LHCN-M2 (cell line): ENCODE data around the gene TRDN. TPM values are rescaled to one million over a fixed set of nuclear protein-coding genes. Genes with fewer than 3 reads are reported as not detected.
"Not testable (repeated sequence)": the region's sequence is repeated elsewhere in the genome, so short reads cannot be mapped to it uniquely, and the experiment has no call there.

ENCODE experiments used
- DNase-seq: peaks from one replicate; pipeline ENCODE4 v3.0.0-alpha.2; 2012; ENCODE audit warnings: low read depth
- total RNA-seq: library from RNA; depleted of rRNA; stranded (reverse); fragments of >200 nt; gene quantifications from 2 replicates; pipeline ENCODE4 v1.2.3, GENCODE V29; 2014

The TRDN gene
- total RNA-seq, 1 experiment from 2014 or later = not detected

- no peak for DNase-seq
These were observed 128.5 kb downstream of the TRDN start for GRCh38 chr6:123508290-123508689.

- DNase-seq = no peak
These were observed 129.2 kb downstream of the TRDN start for GRCh38 chr6:123507582-123507981.

GRCh38 chr6:123503619-123504018, 133.1 kb downstream of the TRDN start:
- no peak for DNase-seq

DNA sequence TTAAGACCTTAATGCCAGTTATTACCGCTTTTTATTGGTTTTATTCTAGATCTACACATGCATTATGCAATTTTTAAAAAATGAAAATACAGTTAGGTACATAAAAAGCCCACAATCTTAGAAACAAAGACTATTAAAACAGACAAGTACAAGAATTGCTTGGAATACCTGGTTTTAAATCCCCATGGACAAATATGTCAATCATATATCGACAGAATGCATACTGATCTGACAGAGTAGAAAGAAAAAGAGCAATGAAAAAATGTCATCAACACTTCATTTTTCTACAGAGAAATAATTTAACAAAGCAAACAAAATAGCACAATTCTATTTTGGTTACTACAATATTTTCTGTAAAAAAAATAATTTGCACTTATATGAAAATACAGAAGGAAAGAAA, 139.7 kb downstream of the TRDN start:
- DNase-seq = no peak

DNA sequence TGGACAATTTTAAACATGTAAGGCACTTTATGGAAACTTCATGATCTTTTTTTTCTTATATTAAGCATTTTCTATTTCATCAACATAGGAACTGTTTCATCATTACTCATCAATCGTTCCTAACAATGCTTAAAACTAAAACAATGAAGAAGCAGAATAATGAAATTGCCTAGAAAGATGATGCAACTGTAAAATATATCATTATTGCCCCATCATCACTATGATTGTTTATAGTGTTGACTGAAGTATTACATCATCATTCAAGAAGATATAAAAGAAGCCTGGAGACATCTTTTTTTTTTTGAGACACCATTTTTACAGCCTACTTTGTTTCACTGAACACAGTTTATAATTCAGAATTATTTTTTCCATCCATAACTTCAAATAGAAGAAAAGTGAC, 147.2 kb downstream of the TRDN start:
- no peak for DNase-seq

DNA sequence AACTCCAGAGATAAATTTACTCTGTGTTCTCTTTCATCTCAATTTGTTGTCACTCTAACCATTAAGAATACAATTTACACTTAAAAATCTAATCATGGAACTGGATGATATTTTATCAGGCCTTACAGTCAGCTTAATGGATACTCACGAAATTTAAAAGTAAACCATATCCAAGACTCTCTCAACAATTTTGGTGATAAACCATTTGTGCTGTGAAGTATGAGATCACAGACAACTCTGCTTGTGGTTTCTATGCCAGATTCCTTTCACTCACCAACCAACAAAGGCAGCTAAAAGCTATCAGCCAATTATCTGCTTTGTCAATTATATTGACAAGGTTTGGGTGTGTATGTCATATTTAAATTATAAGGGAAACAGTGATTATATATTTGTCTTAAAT, 155.8 kb downstream of the TRDN start:
- DNase-seq = no peak

DNA sequence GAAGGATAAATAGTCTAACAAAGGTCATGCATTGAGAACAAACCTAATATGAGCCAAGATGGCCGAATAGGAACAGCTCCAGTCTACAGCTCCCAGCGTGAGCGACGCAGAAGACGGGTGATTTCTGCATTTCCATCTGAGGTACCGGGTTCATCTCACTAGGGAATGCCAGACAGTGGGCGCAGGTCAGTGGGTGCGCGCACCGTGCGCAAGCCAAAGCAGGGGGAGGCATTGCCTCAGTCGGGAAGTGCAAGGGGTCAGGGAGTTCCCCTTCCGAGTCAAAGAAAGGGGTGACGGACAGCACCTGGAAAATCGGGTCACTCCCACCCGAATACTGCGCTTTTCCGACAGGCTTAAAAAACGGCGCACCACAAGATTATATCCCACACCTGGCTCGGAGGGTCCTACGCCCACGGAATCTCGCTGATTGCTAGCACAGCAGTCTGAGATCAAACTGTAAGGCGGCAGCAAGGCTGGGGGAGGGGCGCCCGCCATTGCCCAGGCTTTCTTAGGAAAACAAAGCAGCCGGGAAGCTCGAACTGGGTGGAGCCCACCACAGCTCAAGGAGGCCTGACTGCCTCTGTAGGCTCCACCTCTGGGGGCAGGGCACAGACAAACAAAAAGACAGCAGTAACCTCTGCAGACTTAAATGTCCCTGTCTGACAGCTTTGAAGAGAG, 164.6 kb downstream of the TRDN start:
- DNase-seq = not testable (repeated sequence)

DNA sequence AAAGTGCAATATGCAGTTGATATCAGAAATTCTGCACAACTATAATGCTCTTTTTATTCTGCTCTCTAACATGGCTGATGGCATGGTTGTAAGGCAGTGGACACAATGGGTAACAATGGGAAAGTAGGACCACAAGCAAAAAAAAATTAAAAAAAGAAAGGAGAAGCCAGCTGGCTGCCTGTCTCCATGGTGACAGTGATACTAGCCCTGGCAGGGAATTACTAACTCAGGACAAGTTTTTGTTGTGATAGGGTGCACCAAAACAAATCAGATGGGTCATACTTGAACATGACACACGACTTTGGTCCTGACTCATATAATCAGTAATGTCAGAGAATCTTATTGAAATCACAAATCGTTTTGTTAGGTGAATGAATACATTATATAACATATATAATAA, 169.4 kb downstream of the TRDN start:
- DNase-seq = peak; percentile 3

DNA sequence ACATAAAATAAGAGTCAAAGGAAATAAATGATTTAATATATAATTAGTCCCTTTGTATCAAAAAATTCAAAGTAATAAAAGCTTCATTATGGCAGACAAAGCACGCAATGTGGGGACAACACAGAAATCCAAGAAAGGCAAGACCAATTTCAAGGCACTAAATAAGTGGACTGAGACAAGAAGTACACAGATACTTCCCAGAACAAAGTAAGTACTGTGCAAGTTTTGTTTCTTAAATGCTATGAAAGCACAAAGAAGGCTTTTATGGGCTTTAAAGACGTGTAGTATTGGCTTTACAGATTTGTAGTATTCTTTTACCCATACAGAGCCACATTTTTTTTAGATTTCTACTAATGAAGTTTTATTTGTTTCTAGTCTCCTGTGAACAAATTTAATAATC, 174.6 kb downstream of the TRDN start:
- no peak for DNase-seq

DNA sequence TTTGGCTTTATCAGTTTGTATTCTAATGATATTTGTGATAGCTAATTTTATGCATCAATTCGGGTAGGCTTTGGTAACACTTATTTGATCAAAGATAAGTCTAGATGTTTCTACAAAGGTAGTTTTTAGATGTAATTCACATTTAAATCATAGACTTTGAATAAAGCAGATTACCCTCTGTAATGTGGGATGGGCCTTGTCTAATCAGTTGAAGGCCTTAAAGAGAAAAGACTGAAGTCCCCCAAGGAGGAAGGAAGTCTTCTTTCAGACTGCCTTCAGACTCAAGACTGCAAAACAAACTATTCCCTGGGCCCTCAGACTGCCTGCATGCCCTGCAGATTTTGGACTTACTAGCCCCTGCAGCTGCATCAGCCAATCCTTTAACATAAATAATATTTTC, 178.5 kb downstream of the TRDN start:
- no peak for DNase-seq

GRCh38 chr6:123456836-123457235, 179.9 kb downstream of the TRDN start:
- no peak for DNase-seq

GRCh38 chr6:123454448-123454847, 182.3 kb downstream of the TRDN start:
- no peak for DNase-seq

DNA sequence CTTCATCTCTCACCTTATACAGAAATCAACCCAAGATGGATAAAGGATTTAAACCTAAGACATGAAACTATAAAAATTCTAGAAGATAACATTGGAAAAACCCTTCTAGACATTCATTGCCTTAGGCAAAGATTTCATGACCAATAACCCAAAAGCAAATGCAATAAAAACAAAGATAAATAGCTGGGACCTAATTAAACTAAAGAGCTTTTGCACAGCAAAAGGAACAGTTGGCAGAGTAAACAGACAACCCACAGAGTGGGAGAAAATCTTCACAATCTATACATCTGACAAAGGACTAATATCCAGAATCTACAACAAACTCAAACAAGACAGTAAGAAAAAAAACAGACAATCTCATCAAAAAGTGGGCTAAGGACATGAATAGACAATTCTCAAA, 183.7 kb downstream of the TRDN start:
- not testable (repeated sequence) for DNase-seq

DNA sequence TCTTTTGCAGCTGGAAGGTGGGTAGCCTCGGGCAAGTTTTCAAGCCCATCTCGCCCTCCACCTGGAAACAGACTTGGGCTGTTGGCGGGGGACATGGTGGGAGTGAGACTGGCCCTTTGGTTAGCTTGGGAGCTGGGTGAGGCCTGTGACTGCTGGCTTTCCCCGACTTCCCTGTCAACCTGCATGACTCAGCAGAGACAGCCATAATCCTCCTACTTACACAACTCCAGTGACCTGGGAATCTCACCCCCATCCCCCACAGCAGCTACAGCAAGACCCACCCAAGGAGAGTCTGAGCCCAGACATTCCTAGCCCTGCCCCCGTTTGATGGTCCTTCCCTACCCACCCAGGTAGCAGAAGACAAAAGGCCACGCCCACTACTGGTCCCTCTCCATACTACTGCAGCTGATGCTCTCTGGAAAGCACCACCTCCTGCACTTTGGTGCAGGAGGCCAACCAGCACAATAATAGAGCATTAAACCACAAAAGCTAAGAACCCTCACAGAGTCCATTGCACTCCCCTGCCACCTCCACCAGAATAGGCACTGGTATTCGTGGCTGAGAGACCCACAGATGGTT, 188.4 kb downstream of the TRDN start:
- no peak for DNase-seq

- DNase-seq = no peak
These were observed 189.3 kb downstream of the TRDN start for GRCh38 chr6:123447315-123447937.

DNA sequence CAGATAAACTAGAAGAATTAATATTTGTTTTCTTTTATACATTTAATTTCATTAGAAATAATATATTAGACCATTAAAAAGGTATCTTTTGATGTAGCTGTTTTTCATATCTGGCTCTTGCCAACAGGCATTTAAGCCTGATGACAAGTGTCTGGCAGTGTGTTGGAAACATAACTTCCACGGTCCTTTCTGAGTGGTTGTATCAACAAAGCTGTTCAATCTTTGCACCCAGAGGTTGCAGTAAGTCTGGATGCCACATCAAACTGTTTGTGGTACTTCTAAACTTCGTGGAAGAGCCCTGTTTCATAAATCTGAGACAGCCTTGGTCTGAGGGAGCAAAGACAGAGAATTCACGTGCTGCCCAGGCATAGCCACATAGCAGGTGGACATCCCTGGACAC, 197.4 kb downstream of the TRDN start:
- no peak for DNase-seq

DNA sequence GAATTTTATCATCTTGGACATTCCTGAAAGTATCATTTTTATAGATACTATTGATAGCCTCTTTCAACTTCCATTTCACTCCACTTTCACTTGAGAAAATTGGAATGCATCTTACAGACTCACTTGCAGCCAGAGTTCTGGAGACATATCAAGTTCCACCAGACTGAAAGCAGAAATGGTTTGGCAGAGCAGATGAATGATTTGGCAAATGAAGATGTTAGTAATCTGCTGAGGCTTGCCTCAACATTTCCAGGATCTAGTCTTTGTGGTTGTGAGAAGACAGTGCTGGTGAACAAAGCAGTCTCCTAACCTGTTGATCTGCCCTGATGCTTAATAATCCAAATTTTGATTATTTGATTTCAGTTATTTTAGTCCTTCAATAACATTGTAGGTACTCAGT, 202.6 kb downstream of the TRDN start:
- no peak for DNase-seq

- DNase-seq = no peak
These were observed 205.8 kb downstream of the TRDN start for GRCh38 chr6:123430970-123431369.

DNA sequence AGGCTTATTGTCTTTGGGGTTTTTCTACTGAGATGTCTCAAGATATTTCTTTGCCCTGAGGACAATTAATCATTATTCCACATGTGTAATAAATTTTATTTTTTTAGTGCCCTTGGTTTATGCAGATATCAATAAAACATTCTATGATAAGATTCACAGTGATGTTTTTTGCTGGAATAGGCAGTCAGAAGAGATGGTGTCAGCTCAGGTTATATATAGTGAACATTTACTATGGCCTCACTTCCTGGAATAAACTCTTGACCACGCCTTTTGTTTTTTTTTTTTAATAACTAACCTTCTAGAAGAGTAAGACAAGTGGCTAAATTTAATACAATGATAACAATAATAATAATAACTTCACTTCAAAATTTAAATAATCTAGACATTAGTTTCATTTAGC, 209.7 kb downstream of the TRDN start:
- DNase-seq = no peak

DNA sequence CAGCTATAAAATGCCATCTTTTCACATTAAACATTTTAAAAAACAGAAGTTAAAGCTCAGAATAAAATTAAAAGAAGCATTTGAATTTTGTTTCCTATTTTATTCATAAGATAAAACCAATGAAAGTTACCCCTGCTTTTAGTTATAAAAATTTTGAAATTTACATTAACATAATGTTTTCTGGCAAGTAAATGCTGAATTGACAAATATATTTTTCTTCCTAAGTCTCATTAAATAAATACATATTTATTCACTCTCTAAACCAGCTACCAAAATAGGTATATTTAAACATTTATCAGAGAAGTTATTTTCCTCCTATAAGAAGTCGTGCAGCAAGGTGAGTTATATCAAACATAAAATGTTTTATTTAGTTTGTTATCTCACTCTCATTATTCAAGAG, 213.6 kb downstream of the TRDN start:
- DNase-seq = no peak

DNA sequence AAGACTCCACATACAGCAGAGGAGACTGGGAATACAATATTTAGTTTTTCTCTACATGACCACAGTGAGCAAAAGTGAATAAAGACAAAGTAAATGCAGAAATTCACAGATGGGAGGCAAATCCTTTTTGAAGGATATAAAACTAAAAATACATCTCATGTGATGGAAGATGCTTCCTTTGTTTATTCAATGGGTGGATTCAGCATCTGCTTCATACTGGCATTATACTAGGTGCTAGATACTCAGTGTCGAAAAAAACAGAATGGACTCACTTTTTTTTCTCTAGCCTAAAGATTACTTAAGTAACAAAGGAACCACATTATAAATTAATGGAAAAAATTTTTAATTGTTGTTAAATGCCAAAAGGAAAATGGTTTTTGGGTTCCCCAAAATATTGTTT, 216.2 kb downstream of the TRDN start:
- no peak for DNase-seq

DNA sequence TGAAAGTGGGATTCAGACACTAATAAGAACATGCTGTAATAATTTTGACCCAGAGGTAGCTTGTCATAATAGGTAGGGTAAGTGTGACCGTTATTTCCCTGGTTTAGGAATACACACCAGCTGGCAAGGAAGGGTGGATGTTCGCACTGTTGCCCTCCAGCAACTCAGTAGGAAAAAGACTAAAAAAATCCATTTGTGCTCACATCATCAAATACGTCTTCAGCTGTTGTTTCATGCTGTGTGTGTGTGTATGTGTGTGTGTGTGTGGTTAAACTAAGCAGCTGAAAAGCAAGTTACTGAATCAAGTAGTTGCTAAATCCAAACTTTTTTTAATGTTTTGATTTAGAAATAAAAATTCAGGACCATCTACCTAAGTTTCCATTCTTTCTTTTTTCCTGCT, 218.7 kb downstream of the TRDN start:
- peak; percentile 31 for DNase-seq

DNA sequence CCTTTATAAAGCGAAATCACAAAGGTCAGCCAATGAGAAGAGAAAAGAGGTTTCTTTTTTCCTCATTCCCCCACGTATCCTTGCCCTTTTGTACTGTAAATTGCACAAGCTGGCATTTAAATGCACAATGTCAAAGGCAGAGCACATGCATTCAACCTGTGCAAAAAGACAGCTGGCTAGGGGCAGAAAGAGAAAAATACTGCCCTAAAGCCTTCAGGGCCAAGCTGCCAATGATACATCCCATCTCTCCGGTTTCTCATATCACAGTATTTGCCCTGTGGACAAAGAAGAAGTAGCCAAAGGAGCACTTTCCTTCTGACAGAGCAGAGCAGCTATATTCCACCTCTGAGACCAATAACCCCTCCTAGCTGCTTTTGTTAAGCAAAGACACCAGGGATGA, 219.2 kb downstream of the TRDN start:
- DNase-seq = no peak
